Panc1 (cell line): ENCODE data around the gene EDC3. TPM values are rescaled to one million over a fixed set of nuclear protein-coding genes. Genes with fewer than 3 reads are reported as not detected.

Source experiments
- ATAC-seq: fragments of 200-7000 bp; cut with Tn5 transposase; 2 replicates; pipeline ENCODE4 v1.9.1; 2020; ENCODE audit warnings: mild to moderate bottlenecking, moderate library complexity
- BruUV-seq: library from RNA; stranded (reverse); fragments of 400-500 nt; replicated peaks from 2 replicates; lab custom pipeline; 2021; lab: Mats Ljungman, UMichigan
- CTCF ChIA-PET: fragments of 300-600 bp; sonication (Branson Sonifier 250); formaldehyde crosslinking; loops from one replicate; lab custom pipeline; 2022; ENCODE audit warnings: antibody characterized with exemption; lab: Charles Lee
- POLR2A ChIA-PET: fragments of 300-600 bp; sonication (Branson Sonifier 250); formaldehyde crosslinking; loops from one replicate; lab custom pipeline; 2022; ENCODE audit warnings: antibody characterized with exemption; lab: Charles Lee
- DNase-seq: peaks from one replicate; pipeline ENCODE4 v3.0.0-alpha.2; 2010; ENCODE audit warnings: low read depth, low spot score
- H3K27ac ChIP-seq: 2 replicates; pipeline ENCODE4 v1.5.1; 2011; ENCODE audit warnings: mild to moderate bottlenecking, low read length, inconsistent platforms
- H3K27me3 ChIP-seq: fragments of 200-500 bp; sonication (Bioruptor generic); 2 replicates; pipeline ENCODE4 v1.6.0; 2014; ENCODE audit warnings: low read length, inconsistent platforms; ENCODE audit not compliant: control insufficient read depth, insufficient read depth
- H3K36me3 ChIP-seq: fragments of 200-500 bp; sonication (Bioruptor generic); 2 replicates; pipeline ENCODE4 v1.5.1; 2014; ENCODE audit warnings: inconsistent platforms, mild to moderate bottlenecking, low read length, moderate library complexity; ENCODE audit not compliant: control insufficient read depth, insufficient read depth
- H3K4me1 ChIP-seq: 2 replicates; pipeline ENCODE4 v1.5.1; 2011; ENCODE audit warnings: inconsistent platforms, mild to moderate bottlenecking, low read length, moderate library complexity; ENCODE audit not compliant: control insufficient read depth, insufficient read depth
- H3K4me3 ChIP-seq, 2 experiments: 2 replicates each; pipeline ENCODE4 v1.5.1; 2011 to 2012; ENCODE audit warnings: low read depth in 2 of 2, low read length in 2 of 2, mild to moderate bottlenecking in 2 of 2, inconsistent platforms in 1 of 2, moderate library complexity in 1 of 2
- H3K9me3 ChIP-seq: fragments of 200-500 bp; sonication (Bioruptor generic); 2 replicates; pipeline ENCODE4 v1.5.1; 2014; ENCODE audit warnings: low read depth, mild to moderate bottlenecking, inconsistent platforms, low read length, moderate library complexity; ENCODE audit not compliant: control insufficient read depth, insufficient read depth
- CTCF ChIP-seq: fragments of 450-650 bp; IDR thresholded peaks from 2 replicates; pipeline ENCODE4 v1.5.1; 2017; ENCODE audit warnings: mild to moderate bottlenecking
- POLR2AphosphoS5 ChIP-seq: IDR thresholded peaks from 2 replicates; pipeline ENCODE4 v1.6.1; 2012; ENCODE audit warnings: mild to moderate bottlenecking, low read depth, low read length, moderate library complexity
- REST ChIP-seq, 2 experiments: IDR thresholded peaks; 2 replicates each; pipeline ENCODE4 v1.6.1; 2011 to 2012; ENCODE audit warnings: low read depth in 2 of 2, control low read depth in 1 of 2, low read length in 1 of 2, mild to moderate bottlenecking in 1 of 2, moderate library complexity in 1 of 2; ENCODE audit not compliant: insufficient read depth in 1 of 2
- SIN3A ChIP-seq: IDR thresholded peaks from 2 replicates; pipeline ENCODE4 v1.6.1; 2012; ENCODE audit warnings: low read depth, mild to moderate bottlenecking, low read length, moderate library complexity, borderline replicate concordance; ENCODE audit not compliant: insufficient read depth
- TCF7L2 ChIP-seq: IDR thresholded peaks from 2 replicates; pipeline ENCODE4 v1.6.1; 2011; ENCODE audit warnings: mild to moderate bottlenecking, low read depth, low read length, inconsistent platforms
- in situ Hi-C: cut with HindIII; loops from 2 replicates; pipeline ENCODE4 v1.10.0; 2016; ENCODE audit warnings: low sequenced_read_pairs, low pct_unique_long_range_greater_than_20kb
- intact Hi-C: fragments of 100-400 bp; cut with micrococcal nuclease; formaldehyde crosslinking; loops from one replicate; pipeline ENCODE4 v1.10.0; 2022; ENCODE audit not compliant: unreplicated experiment
- total RNA-seq: library from RNA; stranded (reverse); gene quantifications from one replicate; pipeline ENCODE4 v1.2.1, GENCODE V29; 2021; ENCODE audit not compliant: unreplicated experiment

The EDC3 gene
- total RNA-seq, 1 experiment from 2014 or later, result 45.5 TPM

GRCh38 chr15:74716651-74717050 is 20.8 kb upstream of the EDC3 start:
- TF ChIP-seq TCF7L2 (no peak), REST (IDR thresholded peaks at IDR 0.05; ENCODE audit: insufficient read depth in 1 of 2, low read depth in 2 of 2, low read length in 1 of 2) (no peak), CTCF (no peak), POLR2AphosphoS5 (no peak), SIN3A (no peak)
- H3K27ac ChIP-seq, result no peak overlapping the region
- no peak for ATAC-seq
- H3K4me3 ChIP-seq, result no peak overlapping the region
- no peaks in the 10 kb centered on the region for H3K9me3 ChIP-seq
- in situ Hi-C loops (no loop called here), intact Hi-C loops (no loop called here)
- no peaks in the 10 kb centered on the region for H3K4me1 ChIP-seq
- DNase-seq, result no peak
- H3K36me3 ChIP-seq, result no peaks in the 10 kb centered on the region
- ChIA-PET CTCF (no interaction called here), POLR2A (no interaction called here)
- no peaks in the 10 kb centered on the region for H3K27me3 ChIP-seq
- BruUV-seq, result no TSS peak

- ATAC-seq (no peak), DNase-seq (no peak)
- ChIA-PET CTCF (interaction anchor here (0.7 kb wide), 2 partner anchors 194 to 221 kb away, joined by 3 to 5 read pairs; no protein-coding TSS in a partner anchor), POLR2A (no interaction called here)
- Histone ChIP-seq H3K27me3 (peaks cover 3% of the 10 kb centered on the region; the same call in 1 of the 2 replicates), H3K36me3 (no peaks in the 10 kb centered on the region), H3K4me3 (no peak overlapping the region), H3K27ac (no peak overlapping the region), H3K4me1 (no peaks in the 10 kb centered on the region), H3K9me3 (no peaks in the 10 kb centered on the region)
- intact Hi-C loops, result no loop called here
- no TSS peak for BruUV-seq
- TF ChIP-seq REST (IDR thresholded peaks at IDR 0.05; ENCODE audit: insufficient read depth in 1 of 2, low read depth in 2 of 2, low read length in 1 of 2), result no peak
- no peak for TF ChIP-seq SIN3A
- TF ChIP-seq POLR2AphosphoS5, result no peak
- TF ChIP-seq CTCF, result no peak
- TF ChIP-seq TCF7L2, result no peak
- in situ Hi-C loops, result no loop called here
Measured at GRCh38 chr15:74712311-74712710, 16.5 kb upstream of the EDC3 start.
